ENCODE measurements around the gene COMMD3.
"Not testable (repeated sequence)": the region's sequence is repeated elsewhere in the genome, so short reads cannot be mapped to it uniquely, and the experiment has no call there.

Gene COMMD3

GRCh38 chr10:22346096-22346661 is 30.0 kb downstream of the COMMD3 start:
- no peak overlapping the region for H3K27ac ChIP-seq
- TF ChIP-seq, protein P1, sequence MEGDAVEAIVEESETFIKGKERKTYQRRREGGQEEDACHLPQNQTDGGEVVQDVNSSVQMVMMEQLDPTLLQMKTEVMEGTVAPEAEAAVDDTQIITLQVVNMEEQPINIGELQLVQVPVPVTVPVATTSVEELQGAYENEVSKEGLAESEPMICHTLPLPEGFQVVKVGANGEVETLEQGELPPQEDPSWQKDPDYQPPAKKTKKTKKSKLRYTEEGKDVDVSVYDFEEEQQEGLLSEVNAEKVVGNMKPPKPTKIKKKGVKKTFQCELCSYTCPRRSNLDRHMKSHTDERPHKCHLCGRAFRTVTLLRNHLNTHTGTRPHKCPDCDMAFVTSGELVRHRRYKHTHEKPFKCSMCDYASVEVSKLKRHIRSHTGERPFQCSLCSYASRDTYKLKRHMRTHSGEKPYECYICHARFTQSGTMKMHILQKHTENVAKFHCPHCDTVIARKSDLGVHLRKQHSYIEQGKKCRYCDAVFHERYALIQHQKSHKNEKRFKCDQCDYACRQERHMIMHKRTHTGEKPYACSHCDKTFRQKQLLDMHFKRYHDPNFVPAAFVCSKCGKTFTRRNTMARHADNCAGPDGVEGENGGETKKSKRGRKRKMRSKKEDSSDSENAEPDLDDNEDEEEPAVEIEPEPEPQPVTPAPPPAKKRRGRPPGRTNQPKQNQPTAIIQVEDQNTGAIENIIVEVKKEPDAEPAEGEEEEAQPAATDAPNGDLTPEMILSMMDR (conservative IDR thresholded peaks at IDR 0.05) = no peak

DNA sequence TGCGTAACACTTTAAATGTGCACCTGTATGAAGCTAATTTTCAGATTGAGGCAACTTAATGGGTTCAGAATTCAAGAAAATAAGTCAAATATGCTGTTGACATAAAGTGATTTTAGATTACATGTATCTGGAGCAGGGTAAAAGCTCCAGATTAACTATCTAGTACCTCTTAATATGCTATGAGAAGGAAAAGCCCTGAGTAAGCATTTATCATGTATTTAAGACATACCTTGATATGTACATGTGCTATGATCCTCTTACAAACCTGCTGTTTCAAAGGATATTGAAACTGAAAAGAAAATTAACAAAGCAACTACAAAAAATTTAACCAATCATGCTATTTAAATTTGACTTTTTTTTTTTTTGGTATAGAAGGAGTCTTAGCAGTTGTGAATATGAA is 33.6 kb downstream of the COMMD3 start:
- no peak overlapping the region for H3K27ac ChIP-seq
- TF ChIP-seq, protein P1 (conservative IDR thresholded peaks at IDR 0.05) = no peak

DNA sequence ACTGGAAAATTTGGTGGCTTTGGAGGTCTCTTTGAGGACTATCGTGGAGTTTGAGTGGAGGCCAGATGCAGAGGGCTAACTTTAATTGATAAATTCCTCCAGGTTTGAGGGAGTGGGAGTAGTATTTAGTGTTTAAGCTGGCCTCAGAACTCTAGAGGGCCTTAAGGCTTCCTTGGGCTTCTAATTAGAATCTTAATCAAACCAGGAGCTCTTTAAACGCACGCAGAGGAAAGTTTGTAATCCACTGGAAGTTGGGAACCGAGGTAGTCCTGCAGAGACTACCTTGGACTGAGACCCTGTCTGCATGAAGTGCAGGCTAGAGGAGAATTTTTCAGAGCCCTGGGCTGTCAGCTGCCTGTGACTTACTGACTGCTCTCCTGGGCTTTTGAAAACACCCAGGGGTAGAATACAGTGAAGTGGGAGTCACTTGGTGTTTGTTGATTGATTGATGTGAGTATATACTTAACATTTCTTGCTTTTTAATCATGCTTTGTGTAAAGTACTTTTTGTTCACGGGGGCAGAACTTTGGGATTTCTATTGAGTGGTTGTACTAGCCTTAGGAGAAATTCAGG is 35.0 kb downstream of the COMMD3 start:
- TF ChIP-seq, protein P1 (conservative IDR thresholded peaks at IDR 0.05) = no peak
- no peak overlapping the region for H3K27ac ChIP-seq

DNA sequence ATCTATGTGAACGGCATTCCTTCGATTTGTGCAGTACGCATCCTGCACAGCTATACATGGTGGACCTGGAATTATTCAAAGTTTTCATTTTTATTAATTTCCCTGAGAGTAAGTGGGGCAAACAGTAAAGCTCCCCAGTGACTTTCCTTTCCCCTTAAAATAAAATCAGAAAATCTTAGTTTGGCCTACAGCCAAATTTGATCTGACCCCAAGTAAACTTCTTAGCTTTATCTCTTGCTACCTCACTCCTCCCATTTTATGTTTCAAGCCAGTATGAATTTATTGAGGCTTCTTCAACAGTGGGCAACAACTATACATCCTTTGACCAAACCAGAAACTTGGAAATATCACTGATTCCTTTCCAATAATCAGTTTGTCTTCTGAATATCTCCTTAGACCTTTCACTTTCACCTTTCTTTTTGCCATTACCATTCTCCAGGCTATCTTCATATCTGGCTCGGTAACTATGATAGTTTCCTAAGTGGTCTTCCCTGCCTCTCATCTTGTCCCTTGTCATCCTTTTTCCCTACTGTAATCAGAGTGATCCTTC is 40.2 kb downstream of the COMMD3 start:
- no peak overlapping the region for H3K27ac ChIP-seq
- TF ChIP-seq, protein P1 (conservative IDR thresholded peaks at IDR 0.05) = no peak

DNA sequence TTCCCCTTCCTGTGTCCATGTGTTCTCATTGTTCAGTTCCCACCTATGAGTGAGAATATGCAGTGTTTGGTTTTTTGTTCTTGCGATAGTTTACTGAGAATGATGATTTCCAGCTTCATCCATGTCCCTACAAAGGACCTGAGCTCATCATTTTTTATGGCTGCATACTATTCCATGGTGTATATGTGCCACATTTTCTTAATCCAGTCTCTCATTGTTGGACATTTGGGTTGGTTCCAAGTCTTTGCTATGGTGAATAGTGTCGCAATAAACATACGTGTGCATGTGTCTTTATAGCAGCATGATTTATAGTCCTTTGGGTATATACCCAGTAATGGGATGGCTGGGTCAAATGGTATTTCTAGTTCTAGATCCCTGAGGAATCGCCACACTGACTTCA is 41.6 kb downstream of the COMMD3 start:
- not testable (repeated sequence) for H3K27ac ChIP-seq

DNA sequence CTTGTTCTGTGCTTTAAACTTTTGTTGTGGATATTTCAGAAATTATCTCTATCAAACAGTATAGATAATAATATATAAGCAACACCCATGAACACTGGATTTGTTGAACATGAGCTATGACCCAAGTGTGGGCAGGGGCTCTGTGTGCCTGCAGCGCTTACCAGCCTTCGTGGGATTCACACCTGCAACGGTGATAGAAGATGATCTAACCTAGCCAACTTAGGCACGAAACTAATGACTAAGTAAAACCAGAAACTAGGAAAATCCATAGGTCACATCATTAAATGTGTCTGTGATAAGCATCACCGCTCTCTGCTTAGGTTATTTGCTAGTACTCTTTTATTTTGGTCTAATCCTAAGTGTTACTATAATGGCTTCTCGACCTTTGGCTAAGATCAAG is 47.1 kb downstream of the COMMD3 start:
- H3K27ac ChIP-seq = no peak overlapping the region
- TF ChIP-seq, protein P1 (conservative IDR thresholded peaks at IDR 0.05) = no peak

- no peak overlapping the region for H3K27ac ChIP-seq
- TF ChIP-seq, protein P1 (conservative IDR thresholded peaks at IDR 0.05) = no peak
Observed at GRCh38 chr10:22364407-22365140, 48.4 kb downstream of the COMMD3 start.

GRCh38 chr10:22365233-22365632 is 49.0 kb downstream of the COMMD3 start:
- TF ChIP-seq, protein P1 (conservative IDR thresholded peaks at IDR 0.05) = no peak
- H3K27ac ChIP-seq = no peak overlapping the region
